H9 (cell line): ENCODE measurements around the gene DIRAS2. TPM values are rescaled to one million over a fixed set of nuclear protein-coding genes. Genes with fewer than 3 reads are reported as not detected.

Source experiments
- DNase-seq: peaks from one replicate; pipeline ENCODE4 v3.0.0-alpha.2; 2017
- H2AFZ ChIP-seq: one replicate; pipeline ENCODE4 v1.6.1; 2013; ENCODE audit warnings: mild to moderate bottlenecking, low read length, control low read depth, moderate library complexity
- H2AK5ac ChIP-seq: 2 replicates; pipeline ENCODE4 v1.6.1; 2013; ENCODE audit warnings: low read length, control low read depth, mixed read lengths; ENCODE audit not compliant: insufficient read length
- H2BK120ac ChIP-seq: one replicate; pipeline ENCODE4 v1.6.1; 2013; ENCODE audit warnings: low read depth, mild to moderate bottlenecking, low read length, control low read depth, inconsistent platforms; ENCODE audit not compliant: poor library complexity, severe bottlenecking
- H2BK12ac ChIP-seq: 2 replicates; pipeline ENCODE4 v1.6.1; 2013; ENCODE audit warnings: low read length, control low read depth, mixed read lengths, low read depth; ENCODE audit not compliant: insufficient read length
- H2BK15ac ChIP-seq: 2 replicates; pipeline ENCODE4 v1.6.1; 2013; ENCODE audit warnings: low read depth, low read length, control low read depth
- H2BK20ac ChIP-seq: one replicate; pipeline ENCODE4 v1.6.1; 2013; ENCODE audit warnings: low read depth, mild to moderate bottlenecking, low read length, control low read depth, inconsistent platforms; ENCODE audit not compliant: poor library complexity, severe bottlenecking
- H2BK5ac ChIP-seq: 2 replicates; pipeline ENCODE4 v1.6.1; 2013; ENCODE audit warnings: low read length, control low read depth, mixed read lengths; ENCODE audit not compliant: insufficient read length
- H3K14ac ChIP-seq: 2 replicates; pipeline ENCODE4 v1.6.1; 2013; ENCODE audit warnings: low read length, control low read depth; ENCODE audit not compliant: insufficient read depth
- H3K18ac ChIP-seq: 2 replicates; pipeline ENCODE4 v1.6.1; 2013; ENCODE audit warnings: low read depth, mild to moderate bottlenecking, mixed read lengths, low read length, control low read depth; ENCODE audit not compliant: insufficient read length
- H3K23ac ChIP-seq: 2 replicates; pipeline ENCODE4 v1.6.1; 2013; ENCODE audit warnings: low read length, control low read depth, mixed read lengths, low read depth; ENCODE audit not compliant: insufficient read length
- H3K23me2 ChIP-seq: 2 replicates; pipeline ENCODE4 v1.6.1; 2013; ENCODE audit warnings: low read depth, mild to moderate bottlenecking, mixed read lengths, low read length, control low read depth; ENCODE audit not compliant: insufficient read length, poor library complexity, severe bottlenecking
- H3K27ac ChIP-seq: 2 replicates; pipeline ENCODE4 v1.5.1; 2013; ENCODE audit warnings: low read length, control low read depth, mixed read lengths, low read depth; ENCODE audit not compliant: insufficient read length
- H3K27me3 ChIP-seq: 2 replicates; pipeline ENCODE4 v1.6.1; 2013; ENCODE audit warnings: low read length, control low read depth, inconsistent platforms; ENCODE audit not compliant: insufficient read depth
- H3K4ac ChIP-seq: 2 replicates; pipeline ENCODE4 v1.6.1; 2013; ENCODE audit warnings: low read depth, mild to moderate bottlenecking, control low read depth, inconsistent platforms, low read length, moderate library complexity
- H3K4me1 ChIP-seq: 2 replicates; pipeline ENCODE4 v1.6.1; 2013; ENCODE audit warnings: low read length, control low read depth, inconsistent platforms; ENCODE audit not compliant: insufficient read depth
- H3K4me2 ChIP-seq: 2 replicates; pipeline ENCODE4 v1.6.1; 2013; ENCODE audit warnings: low read length, control low read depth, mixed read lengths; ENCODE audit not compliant: insufficient read length, insufficient read depth
- H3K56ac ChIP-seq: 2 replicates; pipeline ENCODE4 v1.6.1; 2013; ENCODE audit warnings: low read depth, mild to moderate bottlenecking, mixed read lengths, low read length, control low read depth; ENCODE audit not compliant: insufficient read length
- H3K79me1 ChIP-seq: 2 replicates; pipeline ENCODE4 v1.6.1; 2013; ENCODE audit warnings: low read depth, mild to moderate bottlenecking, moderate library complexity, low read length, control low read depth, inconsistent platforms; ENCODE audit not compliant: insufficient read depth, poor library complexity, severe bottlenecking
- H3K79me2 ChIP-seq: 2 replicates; pipeline ENCODE4 v1.6.1; 2013; ENCODE audit warnings: low read length, control low read depth, inconsistent platforms; ENCODE audit not compliant: insufficient read depth
- H3K9ac ChIP-seq: 2 replicates; pipeline ENCODE4 v1.6.1; 2013; ENCODE audit warnings: low read length, control low read depth, mixed read lengths; ENCODE audit not compliant: insufficient read length; ENCODE audit errors: extremely low read depth
- H3K9me3 ChIP-seq: one replicate; pipeline ENCODE4 v1.6.1; 2013; ENCODE audit warnings: low read depth, low read length, inconsistent platforms; ENCODE audit not compliant: control insufficient read depth
- H3T11ph ChIP-seq: one replicate; pipeline ENCODE4 v1.6.1; 2013; ENCODE audit warnings: mild to moderate bottlenecking, low read length, control low read depth, inconsistent platforms
- H4K20me1 ChIP-seq: one replicate; pipeline ENCODE4 v1.6.1; 2013; ENCODE audit not compliant: control insufficient read depth, insufficient read length, insufficient read depth
- H4K5ac ChIP-seq: 2 replicates; pipeline ENCODE4 v1.6.1; 2013; ENCODE audit warnings: low read depth, mild to moderate bottlenecking, mixed read lengths, low read length, control low read depth; ENCODE audit not compliant: insufficient read length
- H4K8ac ChIP-seq: replicated peaks from 2 replicates; pipeline ENCODE4 v1.6.1; 2013; ENCODE audit warnings: low read length, control low read depth, mixed read lengths, low read depth; ENCODE audit not compliant: insufficient read length
- H4K91ac ChIP-seq: 2 replicates; pipeline ENCODE4 v1.6.1; 2013; ENCODE audit warnings: low read depth, mild to moderate bottlenecking, moderate library complexity, mixed read lengths, low read length, control low read depth; ENCODE audit not compliant: insufficient read length
- H3K27ac Mint-ChIP-seq, 3 experiments: 2 replicates in 2 of 3; 3 replicates in 1 of 3; pipeline ENCODE4 v1.8.0; 2020 to 2021; ENCODE audit warnings: mixed read lengths in 3 of 3, mild to moderate bottlenecking in 1 of 3, moderate library complexity in 1 of 3
- H3K27me3 Mint-ChIP-seq: 2 replicates; pipeline ENCODE4 v1.8.0; 2021; ENCODE audit warnings: low read depth, mild to moderate bottlenecking, moderate library complexity, mixed read lengths
- H3K36me3 Mint-ChIP-seq, 3 experiments: 2 replicates in 2 of 3; 3 replicates in 1 of 3; pipeline ENCODE4 v1.8.0; 2020 to 2021; ENCODE audit warnings: low read depth in 3 of 3, mixed read lengths in 3 of 3; ENCODE audit not compliant: insufficient read depth in 1 of 3
- H3K4me1 Mint-ChIP-seq, 2 experiments: 2 replicates each; pipeline ENCODE4 v1.8.0; 2020; ENCODE audit warnings: mixed read lengths in 2 of 2
- H3K4me3 Mint-ChIP-seq, 2 experiments: 2 replicates in 1 of 2; 3 replicates in 1 of 2; pipeline ENCODE4 v1.8.0; 2020 to 2021; ENCODE audit warnings: mild to moderate bottlenecking in 2 of 2, mixed read lengths in 2 of 2, moderate library complexity in 1 of 2
- H3K9me3 Mint-ChIP-seq, 2 experiments: 2 replicates in 1 of 2; 3 replicates in 1 of 2; pipeline ENCODE4 v1.8.0; 2020; ENCODE audit warnings: mild to moderate bottlenecking in 2 of 2, mixed read lengths in 2 of 2, moderate library complexity in 1 of 2
- CTCF ChIP-seq: fragments of 200-600 bp; sonication (generic); conservative IDR thresholded peaks from 3 replicates; pipeline ENCODE4 v1.8.0; 2021; ENCODE audit warnings: antibody characterized with exemption, mild to moderate bottlenecking
- WGBS: extraction: QIAGEN DNeasy Blood & Tissue Kit; methylation state at CpG from one replicate; pipeline ENCODE4 v1.1.7; 2013; ENCODE audit warnings: missing lambda C conversion rate, low lambda C conversion rate, mixed read lengths; ENCODE audit not compliant: insufficient read length; ENCODE audit errors: extremely low coverage; 5-methylcytosine and 5-hydroxymethylcytosine counted together
- long read RNA-seq: library from polyadenylated mRNA; unstranded; transcript quantifications from one replicate; pipeline ENCODE4 v2.0.0, GENCODE V29; 2020
- total RNA-seq: library from RNA; stranded (reverse); gene quantifications from 2 replicates; pipeline ENCODE4 v1.2.1, GENCODE V29; 2021

DIRAS2 gene, protein sequence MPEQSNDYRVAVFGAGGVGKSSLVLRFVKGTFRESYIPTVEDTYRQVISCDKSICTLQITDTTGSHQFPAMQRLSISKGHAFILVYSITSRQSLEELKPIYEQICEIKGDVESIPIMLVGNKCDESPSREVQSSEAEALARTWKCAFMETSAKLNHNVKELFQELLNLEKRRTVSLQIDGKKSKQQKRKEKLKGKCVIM
- not detected in 2 replicates for total RNA-seq
- long read RNA-seq, result 0 reads

DNA sequence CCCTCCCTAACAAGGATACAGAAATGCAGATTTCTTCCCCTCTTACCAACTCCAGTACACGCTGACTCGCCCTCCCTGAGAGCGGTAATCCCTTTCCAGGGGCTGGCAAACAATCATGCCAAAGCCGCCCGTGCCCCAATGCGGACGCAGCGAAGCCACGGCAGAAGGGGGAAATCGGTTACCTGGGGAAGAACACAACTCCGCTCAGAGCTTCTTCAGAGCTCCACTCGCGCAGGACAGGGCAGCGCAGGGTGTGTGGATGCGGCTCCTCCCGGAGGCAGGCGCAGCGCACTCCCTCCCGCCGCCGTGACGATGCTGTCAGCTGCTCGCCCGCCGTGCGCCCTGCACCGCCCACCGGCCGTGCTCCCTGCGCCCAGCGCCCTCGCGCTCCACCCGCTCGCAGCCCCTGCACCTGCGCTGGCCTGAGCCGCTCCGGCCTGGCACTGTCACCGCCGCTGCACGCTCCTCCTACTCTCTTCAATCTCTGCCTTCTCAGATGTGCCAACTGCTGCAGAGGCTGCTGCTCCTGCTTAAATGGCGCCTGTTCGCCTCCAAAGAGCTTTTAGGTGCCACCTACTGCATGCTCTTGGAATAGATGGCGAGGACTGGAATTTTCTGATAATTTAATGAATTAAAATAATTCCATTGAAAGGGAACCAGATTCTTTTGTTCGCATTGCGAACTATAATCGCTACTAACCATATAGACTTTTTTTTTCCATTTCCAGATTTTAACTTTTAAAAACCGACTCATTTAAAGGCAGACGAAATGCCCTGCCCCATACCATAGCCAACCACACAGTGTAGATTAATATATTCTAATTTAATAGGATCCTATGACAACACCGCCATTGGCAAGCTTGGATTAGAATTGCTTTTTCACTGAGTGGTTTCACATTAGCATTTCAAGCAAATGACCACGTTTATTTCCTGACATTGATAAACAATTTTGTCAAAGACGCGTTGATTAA lies at the start of gene DIRAS2:
DIRAS2 (minus strand) TSS at position 255 of the 970 bp plus-strand sequence. CDS start 28,997 bp downstream, outside the sequence.
- Histone ChIP-seq H2BK12ac (no peak within 1 kb of the TSS), H3K9ac (no peak within 1 kb of the TSS), H2AK5ac (no peak within 1 kb of the TSS), H2AFZ (no peak within 1 kb of the TSS), H2BK5ac (no peak within 1 kb of the TSS), H2BK20ac (no peak within 1 kb of the TSS), H3K4ac (no peak within 1 kb of the TSS), H4K8ac (no peak within 1 kb of the TSS), H2BK15ac (no peak within 1 kb of the TSS), H4K20me1 (no peaks in the 10 kb centered on the region), H3K56ac (no peak within 1 kb of the TSS), H3K14ac (no peak within 1 kb of the TSS), H3K79me1 (no peaks in the 10 kb centered on the region), H3K4me2 (peak within 1 kb of the TSS; percentile 37), H3K18ac (no peak within 1 kb of the TSS), H3T11ph (no peak within 1 kb of the TSS), H3K23ac (no peak within 1 kb of the TSS), H3K23me2 (peaks cover 6% of the 10 kb centered on the region), H4K91ac (no peak within 1 kb of the TSS), H3K9me3 (no peaks in the 10 kb centered on the region), H3K4me1 (no peaks in the 10 kb centered on the region; the same call in 1 of the 2 replicates), H3K27me3 (peaks cover 3% of the 10 kb centered on the region), H3K27ac (no peak within 1 kb of the TSS), H4K5ac (no peak within 1 kb of the TSS), H3K79me2 (no peaks in the 10 kb centered on the region), H2BK120ac (no peak within 1 kb of the TSS)
- Mint-ChIP-seq H3K4me3 (peak within 1 kb of the TSS; percentile 72 to 89), H3K27ac (no peak within 1 kb of the TSS; a peak in 1 of 7 replicates), H3K36me3 (no peaks in the 10 kb centered on the region), H3K4me1 (peaks cover 8 to 12% of the 10 kb centered on the region in 2 experiments), H3K27me3 (peaks cover 67% of the 10 kb centered on the region), H3K9me3 (no peaks in the 10 kb centered on the region)
- peak; percentile 58 for TF ChIP-seq CTCF
- peak; percentile 79 for DNase-seq
- WGBS, result no CpG with 5 or more reads among the region's 53 CpGs
